ENCODE measurements around the gene NR3C2.
"Not testable (repeated sequence)": the region's sequence is repeated elsewhere in the genome, so short reads cannot be mapped to it uniquely, and the experiment has no call there.

The NR3C2 gene

DNA sequence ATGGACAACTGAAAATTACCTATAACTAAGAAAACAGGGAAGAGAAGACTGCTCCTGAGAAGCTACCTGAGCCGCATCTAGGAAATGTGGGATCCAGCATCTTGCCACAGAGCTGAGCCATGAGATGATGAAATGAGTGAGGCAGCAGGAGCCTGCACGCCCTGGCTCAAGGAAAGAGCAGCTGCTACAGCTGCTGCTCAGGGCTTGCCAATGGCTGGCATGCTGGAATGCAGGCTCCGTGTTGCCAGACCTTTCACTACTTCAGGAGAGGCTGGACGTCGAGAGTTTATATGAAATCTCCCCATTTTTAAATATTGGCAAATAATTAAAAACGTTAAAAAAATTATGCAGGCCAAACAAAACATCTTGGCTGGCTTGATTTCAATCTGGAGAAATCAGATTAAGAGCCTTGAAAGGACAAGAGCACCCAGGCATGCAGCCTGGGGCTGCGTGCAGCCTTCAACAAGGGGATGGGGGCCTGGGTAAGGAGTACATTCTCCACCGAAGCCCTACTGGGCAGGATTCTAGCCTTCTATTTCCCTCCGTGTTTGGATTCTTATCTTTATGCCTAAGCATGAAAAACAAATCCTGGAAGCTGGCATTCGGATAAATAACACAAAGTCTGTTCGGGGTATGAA is 227.6 kb downstream of the NR3C2 start:
- Mint-ChIP-seq H3K9me3 (peaks cover 0 to 2% of the 10 kb centered on the region in 2 donors), H3K36me3 (no peaks in the 10 kb centered on the region), H3K4me3 (no peak overlapping the region), H3K27ac (no peak overlapping the region), H3K27me3 (no peaks in the 10 kb centered on the region), H3K4me1 (peaks cover 7 to 13% of the 10 kb centered on the region in 2 donors)
- ATAC-seq (replicated peaks) (no peak), DNase-seq (no peak)

DNA sequence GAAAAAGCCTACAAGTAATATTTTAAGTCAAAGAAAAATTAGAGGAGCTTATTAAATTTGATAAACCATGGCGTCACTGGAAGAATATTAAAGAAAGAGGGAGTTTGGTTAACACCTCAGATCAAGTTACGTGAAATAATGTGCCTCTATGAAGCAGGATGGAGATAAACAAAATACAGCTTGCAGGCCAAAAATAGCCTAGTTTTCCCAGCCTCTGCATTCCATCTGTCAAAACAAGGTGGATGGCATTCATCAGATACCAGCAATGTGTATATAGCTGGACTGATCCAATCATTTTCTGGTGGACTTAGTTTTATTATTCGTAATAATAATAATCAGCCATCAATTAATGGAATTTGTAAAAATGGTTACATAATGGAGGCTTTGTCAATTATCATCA is 230.7 kb downstream of the NR3C2 start:
- Mint-ChIP-seq H3K9me3 (no peaks in the 10 kb centered on the region), H3K36me3 (no peaks in the 10 kb centered on the region), H3K4me3 (no peak overlapping the region), H3K4me1 (peaks cover 8 to 13% of the 10 kb centered on the region in 2 donors), H3K27me3 (no peaks in the 10 kb centered on the region), H3K27ac (no peak overlapping the region)
- ATAC-seq (replicated peaks), result no peak
- no peak for DNase-seq

DNA sequence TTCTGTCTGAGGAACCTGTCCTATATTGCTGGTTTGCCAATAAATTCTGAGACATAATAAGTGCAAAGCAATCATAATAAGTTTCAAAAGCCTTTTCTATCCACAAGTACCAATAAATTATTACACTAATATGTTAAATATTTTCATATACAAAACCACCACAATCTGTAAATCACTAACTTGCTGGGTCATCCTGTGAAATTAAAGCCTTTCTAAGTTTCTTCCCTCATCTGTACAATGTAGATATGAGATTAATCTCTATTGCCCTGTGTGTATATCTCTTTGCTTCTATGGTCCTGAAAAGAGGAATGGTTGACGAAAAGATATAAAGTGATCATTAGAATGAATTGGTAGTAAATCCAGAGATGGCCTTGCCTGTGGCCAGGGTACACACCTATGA is 231.6 kb downstream of the NR3C2 start:
- H3K27ac Mint-ChIP-seq, result no peak overlapping the region
- H3K4me1 Mint-ChIP-seq, result peaks cover 8 to 13% of the 10 kb centered on the region in 2 donors
- H3K9me3 Mint-ChIP-seq, result no peaks in the 10 kb centered on the region
- DNase-seq (no peak), ATAC-seq (replicated peaks) (no peak)
- no peak overlapping the region for H3K4me3 Mint-ChIP-seq
- no peaks in the 10 kb centered on the region for H3K27me3 Mint-ChIP-seq
- H3K36me3 Mint-ChIP-seq, result no peaks in the 10 kb centered on the region

DNA sequence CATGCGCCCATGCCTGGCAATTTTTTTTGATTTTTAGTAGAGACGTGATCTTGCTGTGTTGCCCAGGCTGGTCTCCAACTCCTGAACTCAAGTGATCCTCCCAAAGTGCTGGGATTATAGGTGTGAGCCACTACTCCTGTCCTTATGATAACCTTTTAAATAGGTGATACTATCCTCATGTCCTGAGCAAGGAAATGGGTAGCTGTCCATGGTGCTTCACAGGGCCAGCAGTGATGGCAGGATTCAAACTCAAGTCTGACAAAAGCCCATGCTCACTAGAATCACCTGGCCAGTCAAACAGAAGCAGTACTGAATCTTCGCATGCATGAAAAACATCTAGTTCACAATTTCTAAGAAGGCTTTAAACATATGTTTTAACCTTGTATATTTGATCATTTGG is 235.1 kb downstream of the NR3C2 start:
- no peaks in the 10 kb centered on the region for H3K36me3 Mint-ChIP-seq
- H3K4me1 Mint-ChIP-seq, result peaks cover 8 to 13% of the 10 kb centered on the region in 2 donors
- ATAC-seq (replicated peaks), result no peak
- no peaks in the 10 kb centered on the region for H3K9me3 Mint-ChIP-seq
- no peak for DNase-seq
- H3K27ac Mint-ChIP-seq, result no peak overlapping the region
- no peak overlapping the region for H3K4me3 Mint-ChIP-seq
- no peaks in the 10 kb centered on the region for H3K27me3 Mint-ChIP-seq

DNA sequence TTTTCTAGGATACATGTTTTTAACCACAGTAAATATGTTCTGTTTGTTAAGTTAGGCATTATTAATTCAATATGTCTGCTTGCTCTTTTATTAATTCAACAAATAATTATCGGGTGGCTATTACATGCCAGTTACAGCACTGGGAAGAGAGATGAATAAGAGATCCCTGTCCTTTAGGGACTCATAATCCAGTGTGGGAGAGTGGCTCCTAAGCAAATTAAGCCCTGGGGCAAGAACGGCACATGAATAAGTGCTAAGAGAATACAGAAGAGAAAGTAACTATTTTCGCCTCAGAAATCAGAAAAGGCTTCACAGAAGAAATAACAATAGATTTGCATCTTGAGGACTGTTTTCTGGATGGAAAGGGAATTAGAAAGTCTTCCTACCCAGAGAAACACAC is 236.7 kb downstream of the NR3C2 start:
- ATAC-seq (replicated peaks) (no peak), DNase-seq (no peak)
- Mint-ChIP-seq H3K4me3 (no peak overlapping the region), H3K9me3 (no peaks in the 10 kb centered on the region), H3K4me1 (peaks cover 6 to 13% of the 10 kb centered on the region in 2 donors), H3K36me3 (no peaks in the 10 kb centered on the region), H3K27me3 (no peaks in the 10 kb centered on the region), H3K27ac (no peak overlapping the region)

DNA sequence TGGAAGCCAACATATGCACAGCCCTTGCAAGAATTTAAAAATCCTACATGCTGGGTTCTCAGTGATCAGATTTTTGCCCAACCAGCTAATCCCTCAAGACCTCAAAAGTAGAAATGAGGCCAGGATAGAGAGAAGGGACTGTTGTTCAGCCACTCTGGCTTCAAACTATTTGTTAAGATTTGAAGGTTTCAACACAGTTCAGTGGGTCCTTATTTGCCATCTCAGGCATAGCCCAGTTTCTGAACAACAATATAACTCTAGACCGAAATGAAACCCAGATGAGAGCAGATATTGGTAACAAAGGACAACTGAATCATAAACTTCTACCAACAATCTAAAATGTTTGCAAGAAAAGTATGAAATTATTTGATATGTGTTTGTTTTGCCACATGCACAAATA is 237.3 kb downstream of the NR3C2 start:
- H3K9me3 Mint-ChIP-seq, result no peaks in the 10 kb centered on the region
- no peak overlapping the region for H3K4me3 Mint-ChIP-seq
- H3K36me3 Mint-ChIP-seq, result no peaks in the 10 kb centered on the region
- H3K27ac Mint-ChIP-seq, result no peak overlapping the region
- DNase-seq (no peak), ATAC-seq (replicated peaks) (no peak)
- no peaks in the 10 kb centered on the region for H3K27me3 Mint-ChIP-seq
- H3K4me1 Mint-ChIP-seq, result peaks cover 6 to 13% of the 10 kb centered on the region in 2 donors

DNA sequence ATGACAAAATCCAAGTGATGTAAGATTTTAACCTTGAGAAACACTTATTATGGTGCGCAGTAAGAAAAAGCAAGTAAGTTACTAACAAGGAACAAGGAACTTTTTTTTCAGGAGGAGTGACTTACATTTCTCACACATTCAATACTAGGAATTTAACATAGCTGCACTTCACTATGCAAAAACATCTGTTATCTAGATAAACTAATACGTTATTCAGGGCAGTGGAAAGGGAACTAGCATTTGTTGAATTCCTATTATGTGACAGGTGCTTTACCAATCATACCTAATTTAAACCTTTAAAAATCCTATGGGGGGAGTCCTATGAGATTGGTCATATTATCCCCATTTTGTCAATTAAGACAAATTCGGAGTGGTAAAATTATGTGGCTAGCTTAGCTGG is 238.0 kb downstream of the NR3C2 start:
- DNase-seq (no peak), ATAC-seq (replicated peaks) (no peak)
- Mint-ChIP-seq H3K27me3 (no peaks in the 10 kb centered on the region), H3K9me3 (no peaks in the 10 kb centered on the region), H3K4me3 (no peak overlapping the region), H3K4me1 (peaks cover 6 to 13% of the 10 kb centered on the region in 2 donors), H3K27ac (no peak overlapping the region), H3K36me3 (no peaks in the 10 kb centered on the region)

DNA sequence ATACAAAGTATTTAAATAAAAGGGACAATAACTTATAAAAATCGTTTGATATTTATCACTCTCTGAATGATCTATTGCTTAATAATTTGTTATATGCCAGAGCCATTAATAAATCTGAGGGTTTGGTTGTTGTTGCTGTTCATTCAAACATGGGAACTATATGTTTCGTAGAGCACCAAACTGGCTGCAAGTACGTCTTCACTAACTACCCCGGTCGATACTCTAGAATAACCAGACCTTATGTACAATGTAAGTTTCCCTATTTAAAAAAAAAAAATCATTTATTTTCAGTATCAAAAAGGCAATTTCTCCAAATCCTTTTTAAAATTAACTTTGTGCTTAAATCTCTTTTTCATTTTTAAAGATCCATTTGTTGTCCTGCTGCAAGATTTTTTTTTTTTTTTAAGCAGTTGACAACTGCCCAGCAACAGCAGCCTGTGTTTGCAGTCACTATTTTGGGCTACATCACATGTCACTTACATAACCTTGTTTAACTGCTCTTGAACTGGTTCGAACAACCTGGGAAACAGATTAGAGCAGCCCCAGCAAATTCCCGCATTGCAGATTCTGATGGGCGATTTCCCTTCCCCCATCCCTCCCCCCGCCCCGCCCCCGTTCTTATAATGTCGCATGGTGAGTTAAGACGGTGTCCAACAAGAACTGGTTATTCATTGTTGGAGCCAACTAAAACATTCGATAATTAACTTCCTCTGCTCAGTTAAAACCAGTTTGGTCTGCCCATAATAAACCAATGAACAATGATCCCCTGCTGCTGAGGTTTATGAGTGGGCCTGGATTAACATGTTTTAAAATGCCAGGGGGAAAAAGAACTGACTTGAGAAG is 238.9 kb downstream of the NR3C2 start:
- H3K36me3 Mint-ChIP-seq, result no peaks in the 10 kb centered on the region
- no peaks in the 10 kb centered on the region for H3K27me3 Mint-ChIP-seq
- H3K27ac Mint-ChIP-seq, result no peak overlapping the region
- peaks cover 4 to 6% of the 10 kb centered on the region in 2 donors for H3K4me1 Mint-ChIP-seq
- DNase-seq, result no peak
- no peaks in the 10 kb centered on the region for H3K9me3 Mint-ChIP-seq
- no peak for ATAC-seq (replicated peaks)
- no peak overlapping the region for H3K4me3 Mint-ChIP-seq

DNA sequence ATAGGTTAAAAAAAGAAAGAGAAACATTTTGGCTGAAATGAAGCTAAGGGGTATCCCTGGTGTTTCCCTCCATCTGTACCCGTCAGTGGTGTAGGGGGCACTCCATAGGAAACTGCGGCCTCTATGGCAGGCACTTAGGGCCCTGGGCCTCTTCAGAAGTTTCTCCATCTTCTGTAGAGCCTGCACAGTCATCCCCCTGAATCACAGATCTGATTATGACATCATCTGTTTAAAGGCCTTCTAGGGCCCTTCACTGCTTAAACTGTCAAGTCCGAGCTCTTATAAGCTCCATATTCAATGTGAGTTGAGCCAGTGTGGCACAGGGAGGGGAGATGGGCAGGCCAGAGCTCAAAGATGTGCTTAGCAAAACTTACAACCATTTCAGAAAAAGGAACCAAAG is 241.3 kb downstream of the NR3C2 start:
- Mint-ChIP-seq H3K27ac (no peak overlapping the region), H3K4me3 (no peak overlapping the region), H3K36me3 (peaks cover 0 to 3% of the 10 kb centered on the region in 2 donors), H3K27me3 (no peaks in the 10 kb centered on the region), H3K9me3 (peaks cover 0 to 2% of the 10 kb centered on the region in 2 donors), H3K4me1 (no peaks in the 10 kb centered on the region)
- no peak for DNase-seq
- ATAC-seq (replicated peaks), result peak in 1 of 2 donors; percentile 23

DNA sequence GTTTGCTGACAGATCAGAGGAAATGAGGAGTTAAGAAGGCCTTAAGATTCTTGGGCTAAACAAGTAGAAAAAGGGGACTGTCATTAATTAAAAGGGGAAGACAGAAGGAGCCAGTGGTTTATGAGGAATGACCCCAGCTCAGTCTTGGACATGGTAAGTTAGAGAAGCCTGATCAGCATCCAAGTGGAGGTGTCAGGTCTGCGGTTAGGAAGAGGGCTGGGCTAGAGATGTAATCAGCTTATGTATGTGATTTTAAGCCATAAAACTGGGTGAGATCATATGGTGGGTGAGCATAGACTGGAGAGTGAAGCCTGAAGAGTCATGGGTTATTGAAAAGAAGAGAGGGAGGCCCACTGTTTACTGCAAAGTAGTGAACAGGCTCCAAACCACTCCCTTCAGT is 246.1 kb downstream of the NR3C2 start:
- peaks cover 0 to 2% of the 10 kb centered on the region in 2 donors for H3K9me3 Mint-ChIP-seq
- H3K4me3 Mint-ChIP-seq, result no peak overlapping the region
- H3K27ac Mint-ChIP-seq, result no peak overlapping the region
- DNase-seq (no peak), ATAC-seq (replicated peaks) (no peak)
- H3K27me3 Mint-ChIP-seq, result no peaks in the 10 kb centered on the region
- H3K4me1 Mint-ChIP-seq, result no peaks in the 10 kb centered on the region
- H3K36me3 Mint-ChIP-seq, result peaks cover 10 to 11% of the 10 kb centered on the region in 2 donors

DNA sequence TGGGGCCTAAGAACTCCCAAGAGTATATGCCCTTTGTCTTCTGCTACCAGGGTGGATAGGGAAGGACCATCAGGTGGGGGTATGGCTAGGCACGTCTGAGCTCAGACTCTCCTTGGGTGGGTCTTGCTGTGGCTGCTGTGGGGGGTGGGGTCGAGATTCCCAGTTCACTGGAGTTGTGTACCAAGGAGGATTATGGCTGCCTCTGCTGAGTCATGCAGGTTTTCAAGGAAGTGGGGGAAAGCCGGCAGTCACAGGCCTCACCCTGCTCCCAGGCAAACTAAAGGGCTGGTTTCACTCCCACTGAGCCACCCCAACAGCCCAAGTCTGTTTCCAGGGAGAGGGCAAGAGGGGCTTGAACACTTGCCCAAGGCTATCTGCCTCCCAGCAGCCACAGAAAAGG is 249.7 kb downstream of the NR3C2 start:
- Mint-ChIP-seq H3K36me3 (peaks cover 14 to 20% of the 10 kb centered on the region in 2 donors), H3K9me3 (peaks cover 4 to 5% of the 10 kb centered on the region in 2 donors), H3K27me3 (no peaks in the 10 kb centered on the region), H3K4me3 (no peak overlapping the region), H3K4me1 (no peaks in the 10 kb centered on the region), H3K27ac (no peak overlapping the region)
- DNase-seq (no peak), ATAC-seq (replicated peaks) (no peak)

DNA sequence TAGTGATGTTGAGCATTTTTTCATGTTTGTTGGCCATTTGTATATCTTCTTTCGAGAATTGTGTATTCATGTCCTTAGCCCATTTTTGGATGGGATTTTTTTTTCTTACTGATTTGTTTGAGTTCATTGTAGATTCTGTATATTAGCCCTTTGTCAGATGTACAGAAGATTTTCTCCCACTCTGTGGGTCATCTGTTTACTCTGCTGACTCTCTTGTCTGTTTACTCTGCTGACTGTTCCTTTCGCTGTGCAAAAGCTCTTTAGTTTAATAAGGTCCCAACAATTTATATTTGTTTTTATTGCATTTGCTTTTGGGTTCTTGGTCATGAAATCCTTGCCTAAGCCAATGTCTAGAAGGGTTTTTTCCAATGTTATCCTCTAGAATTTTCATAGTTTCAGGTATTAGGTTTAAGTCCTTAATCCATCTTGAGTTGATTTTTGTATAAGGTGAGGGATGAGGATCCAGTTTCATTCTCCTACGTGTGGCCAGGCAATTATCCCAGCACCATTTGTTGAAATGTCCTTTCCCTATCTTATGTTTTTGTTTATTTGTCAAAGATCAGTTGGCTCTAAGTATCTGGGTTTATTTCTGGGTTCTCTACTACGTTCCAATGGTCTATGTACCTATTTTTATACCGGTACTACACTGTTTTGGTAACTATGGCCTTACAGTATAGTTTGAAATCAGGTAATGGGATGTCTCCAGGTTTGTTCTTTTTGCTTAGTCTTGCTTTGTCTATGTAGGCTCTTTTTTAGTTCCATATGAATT is 254.6 kb downstream of the NR3C2 start:
- not testable (repeated sequence) for H3K27ac Mint-ChIP-seq

DNA sequence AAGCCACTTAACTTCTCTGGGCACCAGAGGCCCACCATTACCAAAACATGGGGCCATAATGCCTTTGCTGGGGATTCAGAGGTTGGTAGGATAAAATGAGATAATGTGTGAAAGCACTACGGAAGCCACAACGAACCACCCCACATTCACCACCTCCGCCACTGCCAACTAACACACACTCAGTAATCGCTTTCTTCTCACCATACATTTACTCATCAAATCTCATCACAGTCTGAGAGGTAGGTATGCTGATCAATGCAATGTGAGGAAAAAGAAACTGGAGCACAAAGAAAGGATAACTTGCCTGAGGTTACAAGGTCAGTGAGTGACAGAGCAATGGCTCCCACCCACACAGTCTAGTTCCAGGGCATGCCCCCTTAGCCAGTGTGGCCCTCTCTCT is 257.3 kb downstream of the NR3C2 start:
- Mint-ChIP-seq H3K36me3 (peaks cover 11 to 17% of the 10 kb centered on the region in 2 donors), H3K27me3 (no peaks in the 10 kb centered on the region), H3K4me3 (no peak overlapping the region), H3K27ac (no peak overlapping the region), H3K4me1 (no peaks in the 10 kb centered on the region), H3K9me3 (peaks cover 7 to 11% of the 10 kb centered on the region in 2 donors)
- DNase-seq (no peak), ATAC-seq (replicated peaks) (no peak)

More for the DNA sequence above, 254.6 kb downstream of the NR3C2 start:
- not testable (repeated sequence) for H3K4me3 Mint-ChIP-seq; ATAC-seq (replicated peaks); DNase-seq; H3K4me1 Mint-ChIP-seq; H3K27me3 Mint-ChIP-seq
- Mint-ChIP-seq H3K9me3 (peaks cover 9 to 12% of the 10 kb centered on the region in 2 donors), H3K36me3 (peaks cover 19 to 30% of the 10 kb centered on the region in 2 donors)

DNA sequence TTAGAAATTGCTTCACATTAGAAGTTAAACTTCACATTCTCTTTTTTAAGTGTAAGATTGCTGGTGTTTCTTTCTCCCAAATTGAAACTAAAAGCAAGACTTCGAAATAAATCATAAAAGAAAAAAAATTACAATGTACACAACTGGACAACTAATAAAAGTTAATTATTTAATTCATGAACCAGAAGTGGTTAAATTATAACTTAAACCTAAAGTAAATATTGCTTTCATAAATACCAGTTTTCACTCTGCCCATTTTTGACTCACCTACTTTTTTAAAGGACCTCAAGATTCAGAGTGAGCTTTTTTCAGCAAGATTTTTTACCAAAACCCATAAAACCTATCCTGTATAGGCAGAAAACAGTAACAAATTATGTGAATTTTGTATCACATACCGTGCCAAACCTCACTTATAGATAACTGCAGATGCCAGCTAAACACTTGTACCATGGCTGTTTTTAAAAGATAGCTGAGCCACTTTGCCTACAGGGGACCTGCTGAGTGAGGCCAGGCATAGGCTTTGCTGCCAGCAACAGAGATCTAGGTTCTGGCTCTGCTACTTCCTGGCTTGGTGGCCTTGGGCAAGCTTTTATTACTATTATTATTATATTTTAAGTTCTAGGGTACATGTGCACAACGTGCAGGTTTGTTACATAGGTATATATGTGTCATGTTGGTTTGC is 259.8 kb downstream of the NR3C2 start:
- no peak for DNase-seq
- no peaks in the 10 kb centered on the region for H3K27me3 Mint-ChIP-seq

More for the DNA sequence above, 259.8 kb downstream of the NR3C2 start:
- Mint-ChIP-seq H3K36me3 (peaks cover 4 to 10% of the 10 kb centered on the region in 2 donors), H3K9me3 (peaks cover 4 to 7% of the 10 kb centered on the region in 2 donors), H3K27ac (no peak overlapping the region), H3K4me3 (no peak overlapping the region), H3K4me1 (no peaks in the 10 kb centered on the region)
- no peak for ATAC-seq (replicated peaks)
